Mesothelial cell of epicardium (in vitro differentiated cells): ENCODE results near the gene KLRC2. TPM values are rescaled to one million over a fixed set of nuclear protein-coding genes. Genes with fewer than 3 reads are reported as not detected.
"Not testable (repeated sequence)": the region's sequence is repeated elsewhere in the genome, so short reads cannot be mapped to it uniquely, and the experiment has no call there.

Experiments used
- DNase-seq, 2 experiments: peaks; one replicate each; pipeline ENCODE4 v3.0.0; 2021; ENCODE audit warnings: low spot score in 2 of 2; ENCODE audit not compliant: unreplicated experiment in 2 of 2
- H3K27ac Mint-ChIP-seq: 2 replicates; pipeline ENCODE4 v1.8.0; 2021; ENCODE audit warnings: mixed read lengths
- H3K27me3 Mint-ChIP-seq: 2 replicates; pipeline ENCODE4 v1.8.0; 2021; ENCODE audit warnings: low read depth, mixed read lengths
- H3K36me3 Mint-ChIP-seq: 2 replicates; pipeline ENCODE4 v1.8.0; 2021; ENCODE audit warnings: mixed read lengths
- H3K4me1 Mint-ChIP-seq: 2 replicates; pipeline ENCODE4 v1.8.0; 2021; ENCODE audit warnings: mixed read lengths
- H3K4me3 Mint-ChIP-seq: 2 replicates; pipeline ENCODE4 v1.8.0; 2021; ENCODE audit warnings: mild to moderate bottlenecking, moderate library complexity, mixed read lengths
- H3K9me3 Mint-ChIP-seq: 2 replicates; pipeline ENCODE4 v1.8.0; 2021; ENCODE audit warnings: mixed read lengths
- CTCF ChIP-seq: fragments of 200-600 bp; sonication (generic); IDR thresholded peaks from one replicate; pipeline ENCODE4 v1.5.0; 2021; ENCODE audit warnings: antibody characterized with exemption; ENCODE audit not compliant: unreplicated experiment
- total RNA-seq: library from RNA; stranded (reverse); gene quantifications from 3 replicates; pipeline ENCODE4 v1.2.1, GENCODE V29; 2021

The KLRC2 gene
- total RNA-seq, 1 donor from 2014 or later, result not detected

- Mint-ChIP-seq H3K4me1 (no peaks in the 10 kb centered on the region), H3K4me3 (no peak overlapping the region), H3K9me3 (peaks cover 8% of the 10 kb centered on the region), H3K27me3 (no peaks in the 10 kb centered on the region), H3K27ac (no peak overlapping the region), H3K36me3 (no peaks in the 10 kb centered on the region)
- DNase-seq, result no peak
- no peak for TF ChIP-seq CTCF
These were observed 31.0 kb downstream of the KLRC2 start for GRCh38 chr12:10404798-10405197.

- peaks cover under 1% of the 10 kb centered on the region for H3K4me1 Mint-ChIP-seq
- DNase-seq, result no peak
- H3K27me3 Mint-ChIP-seq, result no peaks in the 10 kb centered on the region
- no peak overlapping the region for H3K27ac Mint-ChIP-seq
- no peak overlapping the region for H3K4me3 Mint-ChIP-seq
- H3K36me3 Mint-ChIP-seq, result peaks cover 4% of the 10 kb centered on the region
- no peak for TF ChIP-seq CTCF
- H3K9me3 Mint-ChIP-seq, result peaks cover 8% of the 10 kb centered on the region
These were observed 35.0 kb downstream of the KLRC2 start for GRCh38 chr12:10400829-10401228.

- Mint-ChIP-seq H3K27me3 (no peaks in the 10 kb centered on the region), H3K27ac (no peak overlapping the region), H3K4me1 (peaks cover 19% of the 10 kb centered on the region), H3K9me3 (peaks cover 5% of the 10 kb centered on the region), H3K4me3 (no peak overlapping the region), H3K36me3 (peaks cover 4% of the 10 kb centered on the region)
- no peak for TF ChIP-seq CTCF
- no peak for DNase-seq
These were observed 37.6 kb downstream of the KLRC2 start for GRCh38 chr12:10398168-10398567.

GRCh38 chr12:10397296-10397695, 38.5 kb downstream of the KLRC2 start:
- no peak overlapping the region for H3K4me3 Mint-ChIP-seq
- no peaks in the 10 kb centered on the region for H3K27me3 Mint-ChIP-seq
- H3K4me1 Mint-ChIP-seq, result peaks cover 19% of the 10 kb centered on the region

GRCh38 chr12:10396176-10396575, 39.6 kb downstream of the KLRC2 start:
- not testable (repeated sequence) for H3K27ac Mint-ChIP-seq, H3K36me3 Mint-ChIP-seq, H3K9me3 Mint-ChIP-seq, DNase-seq, H3K27me3 Mint-ChIP-seq, H3K4me3 Mint-ChIP-seq
- peaks cover 19% of the 10 kb centered on the region for H3K4me1 Mint-ChIP-seq

More at GRCh38 chr12:10397296-10397695, 38.5 kb downstream of the KLRC2 start:
- Mint-ChIP-seq H3K36me3 (peaks cover 4% of the 10 kb centered on the region), H3K9me3 (peaks cover 5% of the 10 kb centered on the region), H3K27ac (no peak overlapping the region)
- no peak for DNase-seq
- no peak for TF ChIP-seq CTCF

- no peak for DNase-seq
- Mint-ChIP-seq H3K4me1 (peaks cover 19% of the 10 kb centered on the region), H3K4me3 (no peak overlapping the region), H3K27me3 (no peaks in the 10 kb centered on the region), H3K27ac (peak overlapping the region; percentile 95), H3K36me3 (peaks cover 4% of the 10 kb centered on the region), H3K9me3 (peaks cover 5% of the 10 kb centered on the region)
- no peak for TF ChIP-seq CTCF
These were observed 40.3 kb downstream of the KLRC2 start for GRCh38 chr12:10395390-10395998.

GRCh38 chr12:10394531-10395152, 41.2 kb downstream of the KLRC2 start:
- not testable (repeated sequence) for H3K27me3 Mint-ChIP-seq, DNase-seq, H3K4me3 Mint-ChIP-seq, H3K36me3 Mint-ChIP-seq, H3K9me3 Mint-ChIP-seq
- Mint-ChIP-seq H3K27ac (peak overlapping the region; percentile 95), H3K4me1 (peaks cover 19% of the 10 kb centered on the region)
